K562 (cell line): ENCODE measurements around the gene TBL1X. TPM values are rescaled to one million over a fixed set of nuclear protein-coding genes. Genes with fewer than 3 reads are reported as not detected.

Experiments used
- ATAC-seq: fragments of 200-7000 bp; cut with Tn5 transposase; 3 replicates; pipeline ENCODE4 v1.9.1; 2020; ENCODE audit warnings: moderate library complexity
- BruUV-seq: library from RNA; stranded (reverse); fragments of 400-500 nt; replicated peaks from 2 replicates; lab custom pipeline; 2021; lab: Mats Ljungman, UMichigan
- CTCF ChIA-PET: fragments of 300-600 bp; formaldehyde crosslinking; extraction: SDS; loops from one replicate; lab custom pipeline; 2021; ENCODE audit warnings: low intra/inter-chr PET ratio; lab: Yijun Ruan, JAX
- POLR2A ChIA-PET: fragments of 300-600, 350-650 bp; sonication (Branson Sonifier 250); formaldehyde crosslinking; extraction: SDS; loops from one replicate; lab custom pipeline; 2021; ENCODE audit warnings: antibody characterized with exemption, inconsistent platforms; lab: Yijun Ruan, JAX
- DNase-seq, 4 experiments: peaks; one replicate each; pipeline versions ENCODE4 v3.0.0 to v3.0.0-alpha.2; 2011 to 2018; ENCODE audit warnings: low spot score in 3 of 4, mixed read lengths in 3 of 4; ENCODE audit errors: extremely low read depth in 1 of 4
- FAIRE-seq: peaks from 2 replicates; lab custom pipeline; 2011; peaks lifted over from hg19 to GRCh38; lab: Jason Lieb, UNC
- H2AFZ ChIP-seq: 2 replicates; pipeline ENCODE4 v1.6.0; 2011; ENCODE audit warnings: low read depth, low read length, control low read depth, inconsistent platforms
- H3K27ac ChIP-seq: fragments of 200-600 bp; 3 replicates; pipeline ENCODE4 v1.8.0; 2011; ENCODE audit warnings: low read depth, mild to moderate bottlenecking, control low read depth, inconsistent platforms, low read length, moderate library complexity, mixed read lengths; ENCODE audit errors: extremely low read depth
- H3K27me3 ChIP-seq, 2 experiments: fragments of 300-600 bp in 1 of 2; 2 replicates in 1 of 2; 3 replicates in 1 of 2; pipeline versions ENCODE4 v1.6.0 to v1.8.0; 2011; ENCODE audit warnings: inconsistent platforms in 2 of 2, low read length in 2 of 2, mild to moderate bottlenecking in 1 of 2, mixed read lengths in 1 of 2, moderate library complexity in 1 of 2; ENCODE audit not compliant: control insufficient read depth in 2 of 2, insufficient read depth in 2 of 2
- H3K36me3 ChIP-seq: fragments of 300-600 bp; 3 replicates; pipeline ENCODE4 v1.8.0; 2011; ENCODE audit warnings: mild to moderate bottlenecking, low read length, inconsistent platforms; ENCODE audit not compliant: control insufficient read depth, insufficient read depth
- H3K4me1 ChIP-seq, 2 experiments: fragments of 200-600 bp in 1 of 2; replicated peaks in 1 of 2; 2 replicates in 1 of 2; 3 replicates in 1 of 2; pipeline versions ENCODE4 v1.5.1 to v1.8.0; 2011; ENCODE audit warnings: inconsistent platforms in 2 of 2, low read length in 2 of 2, mild to moderate bottlenecking in 1 of 2, mixed read lengths in 1 of 2, moderate library complexity in 1 of 2; ENCODE audit not compliant: control insufficient read depth in 2 of 2, insufficient read depth in 2 of 2
- H3K4me2 ChIP-seq: 2 replicates; pipeline ENCODE4 v1.6.1; 2011; ENCODE audit warnings: low read length, control low read depth, inconsistent platforms, mixed read lengths; ENCODE audit not compliant: insufficient read depth
- H3K4me3 ChIP-seq: fragments of 200-600 bp; sonication (generic), shearing (Covaris generic); 2 replicates; pipeline ENCODE4 v1.5.1; 2016; ENCODE audit warnings: control low read depth, inconsistent platforms
- H3K79me2 ChIP-seq: fragments of 200-600 bp; 3 replicates; pipeline ENCODE4 v1.8.0; 2011; ENCODE audit warnings: low read length, inconsistent platforms; ENCODE audit not compliant: control insufficient read depth, insufficient read depth
- H3K9ac ChIP-seq, 2 experiments: 2 replicates each; pipeline versions ENCODE4 v1.6.0 to v1.6.1; 2011; ENCODE audit warnings: low read depth in 2 of 2, low read length in 2 of 2, control low read depth in 1 of 2, inconsistent platforms in 1 of 2, mild to moderate bottlenecking in 1 of 2, mixed read lengths in 1 of 2; ENCODE audit not compliant: insufficient read depth in 1 of 2
- H3K9me1 ChIP-seq: one replicate; pipeline ENCODE4 v1.6.0; 2011; ENCODE audit warnings: inconsistent platforms, mild to moderate bottlenecking, low read length, moderate library complexity; ENCODE audit not compliant: control insufficient read depth, insufficient read depth
- H3K9me3 ChIP-seq: replicated peaks from 2 replicates; pipeline ENCODE4 v1.5.1; 2011; ENCODE audit warnings: low read depth, low read length, inconsistent platforms; ENCODE audit not compliant: control insufficient read depth, insufficient read depth
- H4K20me1 ChIP-seq: replicated peaks from 2 replicates; pipeline ENCODE4 v1.6.1; 2011; ENCODE audit warnings: low read length, inconsistent platforms, mixed read lengths; ENCODE audit not compliant: control insufficient read depth, insufficient read depth
- BACH1 ChIP-seq: fragments of 200-800 bp; sonication (Bioruptor generic); IDR thresholded peaks from 2 replicates; pipeline ENCODE4 v1.6.1; 2016; ENCODE audit warnings: missing genetic modification characterization, missing compliant biosample characterization
- BCOR ChIP-seq: fragments of 450-650 bp; IDR thresholded peaks from 2 replicates; pipeline ENCODE4 v1.6.1; 2016
- CBX5 ChIP-seq: IDR thresholded peaks from 2 replicates; pipeline ENCODE4 v1.6.1; 2014; ENCODE audit warnings: low read depth, borderline replicate concordance
- DNMT1 ChIP-seq: fragments of 450-650 bp; IDR thresholded peaks from 2 replicates; pipeline ENCODE4 v1.6.1; 2016; ENCODE audit warnings: antibody characterized with exemption, mild to moderate bottlenecking
- HCFC1 ChIP-seq: IDR thresholded peaks from 2 replicates; pipeline ENCODE4 v1.6.1; 2012; ENCODE audit warnings: low read depth, low read length, improper control_type of control experiment
- HDAC2 ChIP-seq: fragments of 450-650 bp; IDR thresholded peaks from 2 replicates; pipeline ENCODE4 v1.6.1; 2016; ENCODE audit warnings: mild to moderate bottlenecking
- POU5F1 ChIP-seq: fragments of 150-350 bp; IDR thresholded peaks from 2 replicates; pipeline ENCODE4 v1.6.1; 2014; ENCODE audit warnings: borderline replicate concordance, low read length, low read depth, mild to moderate bottlenecking; ENCODE audit not compliant: partially characterized antibody
- RBM25 ChIP-seq: fragments of 200-400 bp; formaldehyde crosslinking; IDR thresholded peaks from 2 replicates; pipeline ENCODE4 v1.6.1; 2018; ENCODE audit warnings: low read length, low read depth, moderate library complexity; ENCODE audit not compliant: severe bottlenecking
- SIN3B ChIP-seq: fragments of 450-650 bp; IDR thresholded peaks from 2 replicates; pipeline ENCODE4 v1.6.1; 2017; ENCODE audit warnings: low read depth, mild to moderate bottlenecking, moderate library complexity
- SMAD4 ChIP-seq: fragments of 250-450 bp; sonication (Bioruptor Pico); conservative IDR thresholded peaks from 2 replicates; pipeline ENCODE4 v1.8.0; 2021; ENCODE audit warnings: inconsistent platforms, mild to moderate bottlenecking, moderate library complexity
- SMARCA4 ChIP-seq: fragments of 450-650 bp; IDR thresholded peaks from 2 replicates; pipeline ENCODE4 v1.6.1; 2016
- ZNF140 ChIP-seq: fragments of 250-450 bp; sonication (Bioruptor Pico); IDR thresholded peaks from 2 replicates; pipeline ENCODE4 v1.8.0; 2021; ENCODE audit warnings: moderate library complexity, mild to moderate bottlenecking, inconsistent platforms
- ZNF551 ChIP-seq: fragments of 250-450 bp; sonication (Bioruptor Pico); IDR thresholded peaks from 2 replicates; pipeline ENCODE4 v1.5.0; 2021; ENCODE audit warnings: mild to moderate bottlenecking, moderate library complexity
- ZNF584 ChIP-seq: fragments of 200-800 bp; sonication (Bioruptor generic); IDR thresholded peaks from 2 replicates; pipeline ENCODE4 v1.6.1; 2016; ENCODE audit warnings: low read depth, mild to moderate bottlenecking, missing genetic modification characterization, missing compliant biosample characterization
- ZNF695 ChIP-seq: fragments of 450-650 bp; formaldehyde crosslinking; IDR thresholded peaks from 2 replicates; pipeline ENCODE4 v1.4.0; 2020; ENCODE audit warnings: mild to moderate bottlenecking, moderate library complexity
- WGBS: fragments of 100-300 bp; shearing (Covaris generic); methylation state at CpG from one replicate; pipeline ENCODE4 v1.1.6; 2016; ENCODE audit warnings: low coverage, mixed read lengths; ENCODE audit not compliant: insufficient coverage; ENCODE audit errors: missing lambda C conversion rate; 5-methylcytosine and 5-hydroxymethylcytosine counted together
- in situ Hi-C: fragments of 300-500 bp; cut with MboI; formaldehyde crosslinking; loops from 4 replicates; pipeline ENCODE4 v1.15.0; 2018; ENCODE audit warnings: inconsistent platforms, mixed read lengths
- intact Hi-C: fragments of 100-400 bp; cut with micrococcal nuclease; formaldehyde crosslinking; loops from 2 replicates; pipeline ENCODE4 v1.14.2; 2022
- polyA plus RNA-seq, 8 experiments: library from polyadenylated mRNA; depleted of rRNA in 4 of 8; stranded (reverse) in 5 of 8; unstranded in 3 of 8; fragments of >200 nt; fragmentation: Nextera tagmentation in 2 of 8; fragmentation: Illumina TruSeq in 1 of 8; extraction: Ambion mirVana in 2 of 8; extraction: Trizol in 1 of 8; gene quantifications; 2 replicates each; pipeline versions ENCODE4 v1.2.1 to v1.2.3, GENCODE V29; 2011 to 2014; ENCODE audit warnings: inconsistent platforms in 1 of 8, missing spikeins in 1 of 8
- total RNA-seq, 7 experiments: library from RNA; depleted of rRNA in 6 of 7; stranded (reverse); fragments of >200 nt in 6 of 7; fragmentation: Illumina TruSeq in 2 of 7; extraction: Trizol in 2 of 7; gene quantifications; 2 replicates each; pipeline versions ENCODE4 v1.2.1 to v1.2.3, GENCODE V29; 2011 to 2021; ENCODE audit warnings: low replicate concordance in 1 of 7
- TF ChIP-seq, protein P1 (sequence below), 2 experiments: IDR thresholded peaks in 1 of 2; conservative IDR thresholded peaks in 1 of 2; 2 replicates each; pipeline ENCODE4 v1.6.1; 2016; ENCODE audit warnings: low read depth in 2 of 2, mild to moderate bottlenecking in 1 of 2, missing compliant biosample characterization in 1 of 2, missing genetic modification characterization in 1 of 2, moderate library complexity in 1 of 2
- TF ChIP-seq, protein P2 (sequence below): sonication (generic); formaldehyde crosslinking; IDR thresholded peaks from 2 replicates; pipeline ENCODE4 v1.8.1; 2023; ENCODE audit warnings: mild to moderate bottlenecking, missing genetic modification reagents, moderate library complexity
- TF ChIP-seq, protein P3 (sequence below): sonication (generic); formaldehyde crosslinking; IDR thresholded peaks from 2 replicates; pipeline ENCODE4 v1.8.1; 2023; ENCODE audit warnings: mild to moderate bottlenecking, missing genetic modification reagents

Gene TBL1X
- total and polyA plus RNA-seq, 9 of the 15 experiments (the other 6 are each of a cell fraction or from before 2014, with no cell fraction given), result 6.0 to 49.6 (median 19.7) TPM

DNA sequence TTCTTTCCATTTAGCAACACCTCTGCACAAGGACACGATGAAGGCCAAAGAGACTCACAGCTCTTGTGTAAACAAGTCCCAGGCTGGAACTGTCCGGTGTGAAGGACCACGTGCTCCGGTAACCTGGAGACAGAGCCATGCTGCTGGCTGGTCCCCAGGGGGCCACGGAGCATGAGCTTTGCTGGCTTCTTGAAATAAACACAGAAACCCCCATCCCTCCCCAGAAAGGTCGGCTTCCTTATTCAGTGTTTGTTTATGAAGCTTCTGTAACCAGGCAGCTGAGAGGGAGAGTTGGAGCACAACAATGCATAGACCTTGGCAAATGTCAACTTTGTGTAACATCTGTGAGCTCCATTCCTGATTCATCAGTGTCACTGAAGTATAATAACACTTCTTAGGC is 191.4 kb downstream of the TBL1X start:
- 84% methylated on average over 5 of the region's 6 CpGs for WGBS
- Histone ChIP-seq H4K20me1 (no peaks in the 10 kb centered on the region), H3K9ac (no peak overlapping the region), H3K9me1 (no peaks in the 10 kb centered on the region), H3K4me2 (no peak overlapping the region), H3K4me1 (no peaks in the 10 kb centered on the region), H3K9me3 (no peaks in the 10 kb centered on the region), H3K27ac (no peak overlapping the region), H3K4me3 (no peak overlapping the region), H3K27me3 (no peaks in the 10 kb centered on the region), H3K79me2 (no peaks in the 10 kb centered on the region), H3K36me3 (peaks cover 19% of the 10 kb centered on the region; the same call in 2 of the 3 replicates), H2AFZ (no peak overlapping the region)
- BruUV-seq, result no TSS peak
- TF ChIP-seq ZNF695 (no peak), RBM25 (no peak), ZNF584 (CRISPR knock-in tag) (no peak), ZNF140 (CRISPR knock-in tag) (no peak), ZNF551 (CRISPR knock-in tag) (no peak), DNMT1 (no peak), HCFC1 (no peak), BCOR (no peak), SMAD4 (CRISPR knock-in tag) (no peak), CBX5 (no peak), SMARCA4 (no peak), POU5F1 (no peak), HDAC2 (no peak), SIN3B (no peak), BACH1 (tag) (no peak)
- TF ChIP-seq, protein P1, sequence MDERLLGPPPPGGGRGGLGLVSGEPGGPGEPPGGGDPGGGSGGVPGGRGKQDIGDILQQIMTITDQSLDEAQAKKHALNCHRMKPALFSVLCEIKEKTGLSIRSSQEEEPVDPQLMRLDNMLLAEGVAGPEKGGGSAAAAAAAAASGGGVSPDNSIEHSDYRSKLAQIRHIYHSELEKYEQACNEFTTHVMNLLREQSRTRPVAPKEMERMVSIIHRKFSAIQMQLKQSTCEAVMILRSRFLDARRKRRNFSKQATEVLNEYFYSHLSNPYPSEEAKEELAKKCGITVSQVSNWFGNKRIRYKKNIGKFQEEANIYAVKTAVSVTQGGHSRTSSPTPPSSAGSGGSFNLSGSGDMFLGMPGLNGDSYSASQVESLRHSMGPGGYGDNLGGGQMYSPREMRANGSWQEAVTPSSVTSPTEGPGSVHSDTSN (CRISPR knock-in tag; IDR thresholded peaks at IDR 0.05; ENCODE audit: low read depth), result no peak
- TF ChIP-seq, protein P1 (tag; conservative IDR thresholded peaks at IDR 0.05; ENCODE audit: low read depth), result no peak
- TF ChIP-seq, protein P2, sequence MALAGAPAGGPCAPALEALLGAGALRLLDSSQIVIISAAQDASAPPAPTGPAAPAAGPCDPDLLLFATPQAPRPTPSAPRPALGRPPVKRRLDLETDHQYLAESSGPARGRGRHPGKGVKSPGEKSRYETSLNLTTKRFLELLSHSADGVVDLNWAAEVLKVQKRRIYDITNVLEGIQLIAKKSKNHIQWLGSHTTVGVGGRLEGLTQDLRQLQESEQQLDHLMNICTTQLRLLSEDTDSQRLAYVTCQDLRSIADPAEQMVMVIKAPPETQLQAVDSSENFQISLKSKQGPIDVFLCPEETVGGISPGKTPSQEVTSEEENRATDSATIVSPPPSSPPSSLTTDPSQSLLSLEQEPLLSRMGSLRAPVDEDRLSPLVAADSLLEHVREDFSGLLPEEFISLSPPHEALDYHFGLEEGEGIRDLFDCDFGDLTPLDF (CRISPR knock-in tag), result no peak
- TF ChIP-seq, protein P3, sequence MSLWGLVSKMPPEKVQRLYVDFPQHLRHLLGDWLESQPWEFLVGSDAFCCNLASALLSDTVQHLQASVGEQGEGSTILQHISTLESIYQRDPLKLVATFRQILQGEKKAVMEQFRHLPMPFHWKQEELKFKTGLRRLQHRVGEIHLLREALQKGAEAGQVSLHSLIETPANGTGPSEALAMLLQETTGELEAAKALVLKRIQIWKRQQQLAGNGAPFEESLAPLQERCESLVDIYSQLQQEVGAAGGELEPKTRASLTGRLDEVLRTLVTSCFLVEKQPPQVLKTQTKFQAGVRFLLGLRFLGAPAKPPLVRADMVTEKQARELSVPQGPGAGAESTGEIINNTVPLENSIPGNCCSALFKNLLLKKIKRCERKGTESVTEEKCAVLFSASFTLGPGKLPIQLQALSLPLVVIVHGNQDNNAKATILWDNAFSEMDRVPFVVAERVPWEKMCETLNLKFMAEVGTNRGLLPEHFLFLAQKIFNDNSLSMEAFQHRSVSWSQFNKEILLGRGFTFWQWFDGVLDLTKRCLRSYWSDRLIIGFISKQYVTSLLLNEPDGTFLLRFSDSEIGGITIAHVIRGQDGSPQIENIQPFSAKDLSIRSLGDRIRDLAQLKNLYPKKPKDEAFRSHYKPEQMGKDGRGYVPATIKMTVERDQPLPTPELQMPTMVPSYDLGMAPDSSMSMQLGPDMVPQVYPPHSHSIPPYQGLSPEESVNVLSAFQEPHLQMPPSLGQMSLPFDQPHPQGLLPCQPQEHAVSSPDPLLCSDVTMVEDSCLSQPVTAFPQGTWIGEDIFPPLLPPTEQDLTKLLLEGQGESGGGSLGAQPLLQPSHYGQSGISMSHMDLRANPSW (CRISPR knock-in tag), result no peak
- DNase-seq (no peak), FAIRE-seq (no peak), ATAC-seq (no peak)
- intact Hi-C loops (no loop called here), in situ Hi-C loops (no loop called here)
- ChIA-PET CTCF (interaction anchor here (0.6 kb wide), 1 partner anchor 120 kb away, joined by 3 read pairs; no protein-coding TSS in a partner anchor), POLR2A (interaction anchor here (1.1 kb wide), 1 partner anchor 9 kb away, joined by 3 read pairs; no protein-coding TSS in a partner anchor)
